Endodermal cell (in vitro differentiated cells): Measurements from ENCODE around the gene C3orf70. TPM values are rescaled to one million over a fixed set of nuclear protein-coding genes. Genes with fewer than 3 reads are reported as not detected.

Experiments
- DNase-seq: peaks from one replicate; pipeline ENCODE4 v3.0.0-alpha.2; 2017
- H3K27ac ChIP-seq: 2 replicates; pipeline ENCODE4 v1.5.1; 2013; ENCODE audit warnings: mild to moderate bottlenecking, low read depth, low read length, moderate library complexity
- H3K27me3 ChIP-seq: 2 replicates; pipeline ENCODE4 v1.6.1; 2013; ENCODE audit warnings: mild to moderate bottlenecking, low read length, moderate library complexity; ENCODE audit not compliant: insufficient read depth, control insufficient read depth, poor library complexity, severe bottlenecking
- H3K36me3 ChIP-seq: 2 replicates; pipeline ENCODE4 v1.7.0; 2013; ENCODE audit warnings: mild to moderate bottlenecking, low read length, moderate library complexity; ENCODE audit not compliant: control insufficient read depth, insufficient read depth
- H3K4me1 ChIP-seq: one replicate; pipeline ENCODE4 v1.7.0; 2013; ENCODE audit warnings: low read length; ENCODE audit not compliant: control insufficient read depth, insufficient read depth
- H3K4me3 ChIP-seq: 2 replicates; pipeline ENCODE4 v1.5.1; 2013; ENCODE audit warnings: mild to moderate bottlenecking, low read length, moderate library complexity
- H3K9ac ChIP-seq: 2 replicates; pipeline ENCODE4 v1.6.1; 2013; ENCODE audit warnings: mild to moderate bottlenecking, low read length, moderate library complexity; ENCODE audit not compliant: poor library complexity, severe bottlenecking; ENCODE audit errors: extremely low read depth
- H3K9me3 ChIP-seq: 2 replicates; pipeline ENCODE4 v1.6.1; 2013; ENCODE audit warnings: mild to moderate bottlenecking, low read length, moderate library complexity; ENCODE audit not compliant: control insufficient read depth
- H3K27ac Mint-ChIP-seq: 2 replicates; pipeline ENCODE4 v1.8.0; 2020; ENCODE audit warnings: mixed read lengths
- H3K27me3 Mint-ChIP-seq: 2 replicates; pipeline ENCODE4 v1.8.0; 2021; ENCODE audit warnings: mild to moderate bottlenecking, mixed read lengths; ENCODE audit not compliant: insufficient read depth
- H3K36me3 Mint-ChIP-seq: 2 replicates; pipeline ENCODE4 v1.8.0; 2020; ENCODE audit warnings: low read depth, mixed read lengths
- H3K4me1 Mint-ChIP-seq: 2 replicates; pipeline ENCODE4 v1.8.0; 2020; ENCODE audit warnings: mixed read lengths
- H3K4me3 Mint-ChIP-seq: 2 replicates; pipeline ENCODE4 v1.8.0; 2020; ENCODE audit warnings: mild to moderate bottlenecking, moderate library complexity, mixed read lengths
- H3K9me3 Mint-ChIP-seq: 2 replicates; pipeline ENCODE4 v1.8.0; 2020; ENCODE audit warnings: mild to moderate bottlenecking, mixed read lengths
- CTCF ChIP-seq: fragments of 200-600 bp; sonication (generic); conservative IDR thresholded peaks from 2 replicates; pipeline ENCODE4 v1.5.0; 2021; ENCODE audit warnings: antibody characterized with exemption, mild to moderate bottlenecking
- WGBS, 2 experiments: methylation state at CpG; one replicate each; pipeline versions ENCODE4 v1.1.5 to v1.1.7; 2013; ENCODE audit warnings: missing lambda C conversion rate in 2 of 2, mixed read lengths in 1 of 2; ENCODE audit not compliant: insufficient coverage in 1 of 2, insufficient read length in 1 of 2; 5-methylcytosine and 5-hydroxymethylcytosine counted together
- total RNA-seq, 2 donors: library from RNA; stranded (reverse); fragmentation: NEBNext Ultra II Directional in 1 of 2; extraction: Animal tissue kit (Norgen Biotek cat#: 25700) in 1 of 2; gene quantifications; 2 replicates in 1 of 2; 3 replicates in 1 of 2; pipeline ENCODE4 v1.2.1, GENCODE V29; 2021

Gene C3orf70
- total RNA-seq, 2 donors from 2014 or later: 0.88 to 5.0 TPM

GRCh38 chr3:185040425-185040824 lies 112.4 kb downstream of the C3orf70 start:
- no peaks in the 10 kb centered on the region for H3K27me3 ChIP-seq
- peaks cover 12% of the 10 kb centered on the region for H3K36me3 Mint-ChIP-seq
- H3K4me3 ChIP-seq: no peak overlapping the region
- no peaks in the 10 kb centered on the region for H3K36me3 ChIP-seq
- WGBS, 2 experiments: 92 to 94% methylated on average over 1 of the region's 1 CpG
- H3K4me1 ChIP-seq: peaks cover 4% of the 10 kb centered on the region
- no peak overlapping the region for H3K4me3 Mint-ChIP-seq
- H3K27me3 Mint-ChIP-seq: no peaks in the 10 kb centered on the region
- H3K4me1 Mint-ChIP-seq: peaks cover 29% of the 10 kb centered on the region
- no peak overlapping the region for H3K27ac Mint-ChIP-seq
- H3K9ac ChIP-seq: no peak overlapping the region
- peaks cover 22% of the 10 kb centered on the region for H3K9me3 ChIP-seq
- TF ChIP-seq CTCF: no peak
- peaks cover 16% of the 10 kb centered on the region for H3K9me3 Mint-ChIP-seq
- no peak overlapping the region for H3K27ac ChIP-seq
- DNase-seq: no peak

GRCh38 chr3:185037801-185038200 lies 115.1 kb downstream of the C3orf70 start:
- Histone ChIP-seq H3K27ac (no peak overlapping the region), H3K4me1 (peaks cover 4% of the 10 kb centered on the region), H3K36me3 (no peaks in the 10 kb centered on the region), H3K9me3 (peaks cover 22% of the 10 kb centered on the region), H3K9ac (no peak overlapping the region), H3K27me3 (no peaks in the 10 kb centered on the region), H3K4me3 (peak overlapping the region; percentile 41)
- H3K9me3 Mint-ChIP-seq: peaks cover 23% of the 10 kb centered on the region
- no peak for TF ChIP-seq CTCF
- peaks cover 36% of the 10 kb centered on the region for H3K36me3 Mint-ChIP-seq
- no CpG with 5 or more reads among the region's 1 CpG for WGBS, 2 experiments
- H3K27ac Mint-ChIP-seq: peak overlapping the region; percentile 66
- no peaks in the 10 kb centered on the region for H3K27me3 Mint-ChIP-seq
- H3K4me3 Mint-ChIP-seq: no peak overlapping the region
- peaks cover 22% of the 10 kb centered on the region for H3K4me1 Mint-ChIP-seq
- DNase-seq: no peak

GRCh38 chr3:185030951-185031350 lies 121.9 kb downstream of the C3orf70 start:
- no peak overlapping the region for H3K9ac ChIP-seq
- 95% methylated on average over 3 of the region's 3 CpGs; no CpG with 5 or more reads in 1 of the 2 experiments for WGBS, 2 experiments
- no peak for DNase-seq

More at GRCh38 chr3:185030951-185031350, 121.9 kb downstream of the C3orf70 start:
- peaks cover 11% of the 10 kb centered on the region for H3K9me3 Mint-ChIP-seq
- no peaks in the 10 kb centered on the region for H3K4me1 Mint-ChIP-seq
- no peak for TF ChIP-seq CTCF
- H3K27me3 ChIP-seq: no peaks in the 10 kb centered on the region
- H3K4me1 ChIP-seq: no peaks in the 10 kb centered on the region
- H3K4me3 Mint-ChIP-seq: no peak overlapping the region
- no peak overlapping the region for H3K27ac Mint-ChIP-seq
- peaks cover 66% of the 10 kb centered on the region for H3K36me3 Mint-ChIP-seq
- H3K27me3 Mint-ChIP-seq: no peaks in the 10 kb centered on the region
- H3K4me3 ChIP-seq: no peak overlapping the region
- H3K27ac ChIP-seq: no peak overlapping the region
- peaks cover 9% of the 10 kb centered on the region for H3K36me3 ChIP-seq
- peaks cover 2% of the 10 kb centered on the region for H3K9me3 ChIP-seq
